Ovary (tissue), 9 donors: ENCODE measurements around the gene PCNT. TPM values are rescaled to one million over a fixed set of nuclear protein-coding genes. Genes with fewer than 3 reads are reported as not detected.

Experiments
- DNase-seq, 5 donors: peaks; one replicate each; pipeline ENCODE4 v3.0.0-alpha.2; 2019 to 2020
- H3K27ac ChIP-seq, 2 donors: fragments of 200-600 bp; one replicate each; pipeline versions ENCODE4 v1.5.1 to v1.8.0; 2019 to 2022
- H3K27me3 ChIP-seq: fragments of 200-600 bp; one replicate; pipeline ENCODE4 v1.8.0; 2022
- H3K36me3 ChIP-seq: fragments of 200-600 bp; sonication (generic); one replicate; pipeline ENCODE4 v1.5.1; 2019
- H3K4me1 ChIP-seq: one replicate; pipeline ENCODE4 v1.8.1; 2013; ENCODE audit warnings: mild to moderate bottlenecking, moderate library complexity; ENCODE audit not compliant: insufficient read depth
- H3K4me3 ChIP-seq: fragments of 200-600 bp; sonication (generic); one replicate; pipeline ENCODE4 v1.5.1; 2017
- H3K9me3 ChIP-seq, 2 donors: fragments of 200-600 bp in 1 of 2; sonication (generic) in 1 of 2; one replicate each; pipeline versions ENCODE4 v1.5.1 to v1.8.1; 2013 to 2019; ENCODE audit warnings: mild to moderate bottlenecking in 1 of 2, moderate library complexity in 1 of 2
- CTCF ChIP-seq, 3 donors: fragments of 450-650 bp in 2 of 3; fragments of 200-600 bp in 1 of 3; IDR thresholded peaks; one replicate each; pipeline versions ENCODE4 v1.5.1 to v1.8.0; 2016 to 2022; ENCODE audit warnings: antibody characterized with exemption in 3 of 3, mild to moderate bottlenecking in 1 of 3
- EP300 ChIP-seq: sonication (generic); formaldehyde crosslinking; IDR thresholded peaks from one replicate; pipeline ENCODE4 v1.6.1; 2017; ENCODE audit warnings: antibody characterized with exemption
- POLR2A ChIP-seq: fragments of 450-650 bp; IDR thresholded peaks from one replicate; pipeline ENCODE4 v1.6.1; 2017; ENCODE audit warnings: antibody characterized with exemption, mild to moderate bottlenecking, moderate library complexity
- WGBS, 3 donors: extraction: QIAGEN DNeasy Blood & Tissue Kit in 1 of 3; methylation state at CpG; one replicate each; pipeline versions ENCODE4 v1.1.5 to v1.1.7; 2013 to 2017; 5-methylcytosine and 5-hydroxymethylcytosine counted together
- intact Hi-C, 4 donors: fragments of 100-400 bp; cut with DNase I; formaldehyde crosslinking; loops; one replicate each; pipeline versions ENCODE4 v1.11.0 to v1.15.1; 2022 to 2023
- polyA plus RNA-seq, 2 donors: library from polyadenylated mRNA; stranded (reverse); fragments of 200-250 nt in 1 of 2; fragments of 350-450 nt in 1 of 2; fragmentation: Illumina TruSeq in 1 of 2; extraction: RNeasy Lipid Tissue Mini Kit (QIAGEN cat#74804) in 1 of 2; gene quantifications; one replicate each; pipeline ENCODE4 v1.2.3, GENCODE V29; 2013 to 2014
- total RNA-seq, 7 donors: library from RNA; depleted of rRNA in 2 of 7; stranded (reverse); fragments of >200 nt in 2 of 7; fragmentation: NEBNext Ultra II Directional in 3 of 7; extraction: Animal tissue kit (Norgen Biotek cat#: 25700) in 3 of 7; gene quantifications; one replicate each; pipeline versions ENCODE4 v1.1.0 to v1.2.4, GENCODE V29; 2016 to 2023
- donor health status: DM: no; HTN: no; CAD: no; lungs with moderate emphysema.
- donor health status: DM: no; HTN: no; CAD: no.
- donor health status: Bipolar disorder and iron deficiency.
- donor health status: DM: yes; HTN: yes; CAD: no.
- donor health status: DM: no; HTN: no; CAD: no.
- donor health status: DM: yes; HTN: yes; CAD: no.

Gene PCNT
- total and polyA plus RNA-seq, 9 donors, result 11.1 to 28.2 (median 18.6) TPM

GRCh38 chr21:46437511-46437910 lies 113.6 kb downstream of the PCNT start:
- Histone ChIP-seq H3K27me3 (no peaks in the 10 kb centered on the region), H3K4me1 (no peaks in the 10 kb centered on the region), H3K36me3 (no peaks in the 10 kb centered on the region), H3K4me3 (no peak overlapping the region), H3K9me3 (no peaks in the 10 kb centered on the region), H3K27ac (no peak overlapping the region)
- no peak for DNase-seq
- TF ChIP-seq CTCF (IDR thresholded peaks at IDR 0.05) (no peak), EP300 (no peak), POLR2A (no peak)
- WGBS, 3 donors, result 79 to 82% (median 79%) methylated on average over 13 of the region's 13 CpGs
- intact Hi-C loops, result no loop called here

- no peaks in the 10 kb centered on the region for H3K36me3 ChIP-seq
- H3K27ac ChIP-seq, result no peak overlapping the region
- no peaks in the 10 kb centered on the region for H3K4me1 ChIP-seq
- no peak for TF ChIP-seq CTCF (IDR thresholded peaks at IDR 0.05)
- no peak for TF ChIP-seq POLR2A
- no peak for TF ChIP-seq EP300
- WGBS, 3 donors, result 93 to 94% (median 94%) methylated on average over 11 of the region's 11 CpGs
- H3K4me3 ChIP-seq, result no peak overlapping the region
- DNase-seq, result no peak
- no peaks in the 10 kb centered on the region for H3K9me3 ChIP-seq
- intact Hi-C loops, result no loop called here
- no peaks in the 10 kb centered on the region for H3K27me3 ChIP-seq
Observed at GRCh38 chr21:46438241-46438640, 114.3 kb downstream of the PCNT start.

- DNase-seq, result no peak
- Histone ChIP-seq H3K4me1 (no peaks in the 10 kb centered on the region), H3K27ac (no peak overlapping the region), H3K36me3 (no peaks in the 10 kb centered on the region), H3K27me3 (no peaks in the 10 kb centered on the region), H3K9me3 (no peaks in the 10 kb centered on the region), H3K4me3 (no peak overlapping the region)
- WGBS, 3 donors, result 84 to 89% (median 86%) methylated on average over 18 of the region's 18 CpGs
- intact Hi-C loops, result no loop called here
- TF ChIP-seq EP300 (no peak), CTCF (IDR thresholded peaks at IDR 0.05) (no peak), POLR2A (no peak)
Observed at GRCh38 chr21:46439906-46440305, 116.0 kb downstream of the PCNT start.

GRCh38 chr21:46441331-46441730 lies 117.4 kb downstream of the PCNT start:
- Histone ChIP-seq H3K9me3 (no peaks in the 10 kb centered on the region), H3K27me3 (no peaks in the 10 kb centered on the region), H3K4me1 (no peaks in the 10 kb centered on the region), H3K36me3 (no peaks in the 10 kb centered on the region), H3K4me3 (no peak overlapping the region), H3K27ac (no peak overlapping the region)
- TF ChIP-seq POLR2A (no peak), EP300 (no peak), CTCF (IDR thresholded peaks at IDR 0.05) (no peak)
- whole genome bisulfite sequencing, 3 donors, result 89 to 98% (median 94%) methylated on average over 14 of the region's 14 CpGs
- DNase-seq, result no peak
- intact Hi-C loops, result no loop called here
